Activated CD8-positive, alpha-beta T cell treated with anti-CD3 and anti-CD28 coated beads for 36 hours (primary cell): ENCODE results near the gene DCLRE1A. TPM values are rescaled to one million over a fixed set of nuclear protein-coding genes. Genes with fewer than 3 reads are reported as not detected.

Experiments
- ATAC-seq: fragments of 200-7000 bp; cut with Tn5 transposase; one replicate; pipeline ENCODE4 v1.10.0; 2021; ENCODE audit warnings: mild to moderate bottlenecking, moderate library complexity
- CTCF ChIA-PET: fragments of 350-600 bp; sonication (Branson Sonifier 250); formaldehyde crosslinking; loops from one replicate; lab custom pipeline; 2021; ENCODE audit warnings: antibody characterized with exemption; lab: Charles Lee
- POLR2A ChIA-PET: fragments of 350-600 bp; sonication (Branson Sonifier 250); formaldehyde crosslinking; loops from one replicate; lab custom pipeline; 2021; ENCODE audit warnings: antibody characterized with exemption; lab: Charles Lee
- DNase-seq: peaks from one replicate; pipeline ENCODE4 v3.0.0-alpha.2; 2020
- H3K27ac Mint-ChIP-seq: one replicate; pipeline ENCODE4 v1.8.0; 2021; ENCODE audit warnings: mild to moderate bottlenecking, mixed read lengths
- H3K27me3 Mint-ChIP-seq: one replicate; pipeline ENCODE4 v1.8.0; 2021; ENCODE audit warnings: mixed read lengths
- H3K36me3 Mint-ChIP-seq: one replicate; pipeline ENCODE4 v1.8.0; 2021; ENCODE audit warnings: low read depth, mixed read lengths
- H3K4me1 Mint-ChIP-seq: one replicate; pipeline ENCODE4 v1.8.0; 2021; ENCODE audit warnings: low read depth, mixed read lengths
- H3K4me3 Mint-ChIP-seq: one replicate; pipeline ENCODE4 v1.8.0; 2021; ENCODE audit warnings: mild to moderate bottlenecking, moderate library complexity, mixed read lengths
- H3K9me3 Mint-ChIP-seq: one replicate; pipeline ENCODE4 v1.8.0; 2021; ENCODE audit warnings: mixed read lengths
- intact Hi-C: fragments of 100-400 bp; cut with micrococcal nuclease; formaldehyde crosslinking; loops from one replicate; pipeline ENCODE4 v1.10.0; 2022
- total RNA-seq, 2 experiments: library from RNA; stranded (reverse); gene quantifications; one replicate each; pipeline ENCODE4 v1.2.3, GENCODE V29; 2021
- TF ChIP-seq, protein P1 (sequence below): fragments of 200-600 bp; IDR thresholded peaks from one replicate; pipeline ENCODE4 v1.8.0; 2022; ENCODE audit warnings: antibody characterized with exemption, mild to moderate bottlenecking

Gene DCLRE1A
- total RNA-seq, 2 experiments from 2014 or later = 14.4 to 15.1 TPM

DNA sequence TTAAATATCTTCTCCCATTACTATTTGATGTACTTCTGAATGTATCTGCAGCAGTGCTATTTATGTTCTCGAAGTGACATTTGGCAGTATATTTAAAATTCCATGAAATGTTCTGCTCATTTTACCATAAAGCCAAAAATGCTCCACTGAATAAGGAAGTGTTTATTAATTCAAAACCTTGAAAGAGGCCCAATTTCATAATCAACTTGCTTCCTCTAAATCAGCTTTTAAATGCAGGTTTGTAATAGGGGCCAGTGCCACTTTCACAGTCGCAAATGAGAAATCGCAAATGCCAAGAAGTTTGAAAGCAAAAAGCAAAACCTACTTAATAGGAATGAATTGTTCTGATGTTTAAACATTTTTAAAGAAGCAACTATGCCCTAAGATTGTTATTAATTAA, 12.0 kb upstream of the DCLRE1A start:
- H3K4me1 Mint-ChIP-seq = peaks cover 11% of the 10 kb centered on the region
- no peaks in the 10 kb centered on the region for H3K27me3 Mint-ChIP-seq
- TF ChIP-seq, protein P1, sequence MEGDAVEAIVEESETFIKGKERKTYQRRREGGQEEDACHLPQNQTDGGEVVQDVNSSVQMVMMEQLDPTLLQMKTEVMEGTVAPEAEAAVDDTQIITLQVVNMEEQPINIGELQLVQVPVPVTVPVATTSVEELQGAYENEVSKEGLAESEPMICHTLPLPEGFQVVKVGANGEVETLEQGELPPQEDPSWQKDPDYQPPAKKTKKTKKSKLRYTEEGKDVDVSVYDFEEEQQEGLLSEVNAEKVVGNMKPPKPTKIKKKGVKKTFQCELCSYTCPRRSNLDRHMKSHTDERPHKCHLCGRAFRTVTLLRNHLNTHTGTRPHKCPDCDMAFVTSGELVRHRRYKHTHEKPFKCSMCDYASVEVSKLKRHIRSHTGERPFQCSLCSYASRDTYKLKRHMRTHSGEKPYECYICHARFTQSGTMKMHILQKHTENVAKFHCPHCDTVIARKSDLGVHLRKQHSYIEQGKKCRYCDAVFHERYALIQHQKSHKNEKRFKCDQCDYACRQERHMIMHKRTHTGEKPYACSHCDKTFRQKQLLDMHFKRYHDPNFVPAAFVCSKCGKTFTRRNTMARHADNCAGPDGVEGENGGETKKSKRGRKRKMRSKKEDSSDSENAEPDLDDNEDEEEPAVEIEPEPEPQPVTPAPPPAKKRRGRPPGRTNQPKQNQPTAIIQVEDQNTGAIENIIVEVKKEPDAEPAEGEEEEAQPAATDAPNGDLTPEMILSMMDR = no peak
- peaks cover 40% of the 10 kb centered on the region for H3K36me3 Mint-ChIP-seq
- no peak for DNase-seq
- intact Hi-C loops = no loop called here
- ChIA-PET POLR2A (no interaction called here), CTCF (no interaction called here)
- H3K4me3 Mint-ChIP-seq = no peak overlapping the region
- H3K27ac Mint-ChIP-seq = no peak overlapping the region
- H3K9me3 Mint-ChIP-seq = peaks cover 3% of the 10 kb centered on the region
- ATAC-seq = no peak

DNA sequence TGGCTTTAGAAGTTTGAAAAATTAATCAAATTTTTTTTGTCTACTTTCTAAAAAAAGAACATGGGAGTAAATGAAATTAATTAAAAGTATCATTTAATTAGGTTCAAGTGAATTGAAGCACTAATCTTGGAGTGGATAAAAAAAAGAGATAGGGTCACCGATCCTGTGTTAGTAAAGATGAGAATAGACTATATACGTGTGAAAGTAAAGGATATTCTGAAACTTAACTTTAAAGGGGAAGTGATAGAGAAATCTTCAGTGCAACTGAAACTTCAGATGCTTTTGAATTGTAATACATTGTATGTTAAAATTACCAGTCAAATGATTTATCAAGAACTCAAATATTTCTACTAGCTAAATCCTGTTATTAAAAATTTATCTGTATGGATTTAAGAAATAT, 5.4 kb upstream of the DCLRE1A start:
- DNase-seq = no peak
- CTCF ChIA-PET = no interaction called here
- Mint-ChIP-seq H3K9me3 (peaks cover 5% of the 10 kb centered on the region), H3K4me3 (no peak overlapping the region), H3K27ac (no peak overlapping the region), H3K27me3 (no peaks in the 10 kb centered on the region), H3K4me1 (peaks cover 19% of the 10 kb centered on the region), H3K36me3 (peaks cover 45% of the 10 kb centered on the region)
- TF ChIP-seq, protein P1 = no peak
- POLR2A ChIA-PET = no interaction called here
- intact Hi-C loops = loop anchor here (10.0 kb wide), 2 partner anchors 174 to 186 kb away; partner anchors contain the start of gene ADRB1
- no peak for ATAC-seq

DNA sequence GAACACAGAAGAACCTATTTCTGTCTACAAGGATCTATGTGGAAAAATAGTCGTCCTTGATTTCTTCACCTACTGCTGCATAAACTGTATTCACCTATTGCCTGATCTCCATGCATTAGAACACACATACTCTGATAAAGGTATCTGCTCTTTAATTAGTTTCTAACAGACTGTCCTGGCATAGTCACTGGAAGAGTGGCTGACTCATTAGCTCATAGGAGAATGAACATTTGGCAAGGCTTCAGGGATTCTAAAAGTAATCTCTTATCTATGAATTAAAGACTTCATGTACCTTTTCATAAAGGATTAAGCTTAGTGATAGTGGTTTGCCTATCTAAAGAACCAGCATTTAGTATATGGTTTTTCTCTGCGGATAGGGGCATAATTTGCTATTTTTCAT, 4.7 kb upstream of the DCLRE1A start:
- H3K4me3 Mint-ChIP-seq = no peak overlapping the region
- H3K27me3 Mint-ChIP-seq = no peaks in the 10 kb centered on the region
- H3K36me3 Mint-ChIP-seq = peaks cover 43% of the 10 kb centered on the region
- POLR2A ChIA-PET = no interaction called here
- H3K27ac Mint-ChIP-seq = no peak overlapping the region
- H3K4me1 Mint-ChIP-seq = peaks cover 22% of the 10 kb centered on the region
- TF ChIP-seq, protein P1 = no peak
- intact Hi-C loops = loop anchor here (10.0 kb wide), 2 partner anchors 174 to 186 kb away; partner anchors contain the start of gene ADRB1
- DNase-seq (no peak), ATAC-seq (no peak)
- H3K9me3 Mint-ChIP-seq = peaks cover 5% of the 10 kb centered on the region
- CTCF ChIA-PET = no interaction called here

DNA sequence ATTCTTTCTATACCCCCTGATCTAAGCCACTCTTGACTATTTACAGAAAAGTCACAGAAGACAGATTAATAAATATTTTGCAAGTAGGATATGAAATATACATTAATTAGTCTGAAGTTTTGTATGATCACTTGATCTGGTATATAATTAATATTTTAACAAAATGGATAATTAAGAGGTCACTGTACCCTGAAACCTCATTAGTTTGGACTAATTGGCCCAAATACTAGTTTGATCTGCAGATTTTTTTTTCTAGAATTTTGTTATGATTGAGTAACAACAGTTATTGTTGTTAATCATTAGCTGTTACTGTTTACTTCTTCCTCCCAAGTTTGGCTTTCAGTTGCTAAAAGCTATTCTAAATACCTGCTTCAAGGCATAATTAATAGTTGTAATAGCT, 3.3 kb upstream of the DCLRE1A start:
- Mint-ChIP-seq H3K9me3 (peaks cover 5% of the 10 kb centered on the region), H3K27ac (no peak overlapping the region), H3K4me3 (no peak overlapping the region), H3K27me3 (no peaks in the 10 kb centered on the region), H3K4me1 (peaks cover 35% of the 10 kb centered on the region), H3K36me3 (peaks cover 44% of the 10 kb centered on the region)
- ATAC-seq (no peak), DNase-seq (no peak)
- POLR2A ChIA-PET = no interaction called here
- CTCF ChIA-PET = interaction anchor here (0.7 to 1.3 kb wide), 2 partner anchors 15 to 58 kb away, joined by 3 read pairs; no protein-coding TSS in a partner anchor
- TF ChIP-seq, protein P1 = no peak
- intact Hi-C loops = loop anchor here (10.0 kb wide), 2 partner anchors 172 to 188 kb away; partner anchors contain the start of gene ADRB1

DNA sequence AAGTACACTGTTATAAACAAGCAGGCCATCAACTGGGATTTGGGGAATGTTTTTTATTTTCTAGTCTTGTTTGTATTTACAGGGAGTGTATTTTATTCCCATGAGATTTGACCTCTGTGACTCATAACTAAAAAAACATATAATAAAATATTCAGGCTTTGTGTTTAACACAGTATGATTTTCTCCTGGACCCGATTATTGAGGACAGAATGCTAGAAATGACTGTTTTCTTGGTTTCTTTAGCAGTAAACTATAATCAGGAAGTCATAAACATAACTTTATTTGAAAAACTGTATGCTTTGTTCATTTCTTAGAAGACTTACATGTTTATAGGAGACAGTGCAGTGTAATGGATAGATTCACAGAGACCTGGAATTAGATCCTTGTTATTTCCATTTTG, 2.7 kb upstream of the DCLRE1A start:
- Mint-ChIP-seq H3K27me3 (no peaks in the 10 kb centered on the region), H3K4me3 (peak overlapping the region; percentile 90), H3K4me1 (peaks cover 37% of the 10 kb centered on the region), H3K27ac (no peak overlapping the region), H3K36me3 (peaks cover 43% of the 10 kb centered on the region), H3K9me3 (peaks cover 5% of the 10 kb centered on the region)
- intact Hi-C loops = loop anchor here (10.0 kb wide), 2 partner anchors 172 to 188 kb away; partner anchors contain the start of gene ADRB1
- ChIA-PET CTCF (no interaction called here), POLR2A (no interaction called here)
- no peak for DNase-seq
- TF ChIP-seq, protein P1 = no peak
- ATAC-seq = no peak
